ENCODE measurements around the gene PSKH1.

PSKH1 gene

DNA sequence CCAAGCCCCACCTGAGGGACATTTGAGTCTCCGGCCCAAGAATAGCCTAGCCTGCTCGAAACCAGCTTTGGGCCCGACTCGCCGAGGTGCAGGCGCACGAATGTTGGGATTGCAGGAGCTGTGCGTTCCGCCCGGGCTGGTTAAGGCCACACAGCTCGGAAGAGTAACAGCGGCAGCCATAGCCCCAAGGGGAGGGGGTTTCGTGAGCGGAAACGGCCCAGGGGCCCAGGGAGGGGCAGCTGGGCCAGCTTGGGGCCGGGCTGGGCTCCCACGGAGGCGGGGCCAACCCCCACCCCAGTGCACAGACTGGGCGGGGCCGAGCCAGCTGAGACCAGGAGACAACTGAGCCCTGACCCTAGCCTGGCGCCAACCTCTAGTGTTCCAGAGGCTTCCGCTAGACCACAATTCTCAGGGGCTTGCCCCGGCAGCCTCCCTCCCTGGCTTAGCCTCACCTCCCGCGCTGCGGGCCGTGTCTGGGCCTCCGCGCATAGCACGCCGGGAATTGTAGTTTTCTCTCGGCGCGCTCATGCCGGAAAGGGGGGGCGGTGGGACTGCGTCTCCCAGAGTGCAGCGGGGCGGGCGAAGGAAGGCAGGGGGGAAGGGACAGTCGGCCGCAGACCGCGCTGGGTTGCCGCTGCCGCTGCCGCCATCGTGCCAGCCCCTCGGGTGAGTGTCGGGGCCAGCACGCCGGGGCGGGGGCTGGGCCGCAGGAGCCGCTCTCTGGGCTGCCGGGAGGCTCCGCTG lies 46.6 kb upstream of the PSKH1 start, which contains the start of gene NUTF2:
Gene NUTF2, plus strand, starts transcription at position 614 of the 744 bp plus-strand sequence. CDS start 18,198 bp downstream, outside the sequence.
- Histone ChIP-seq H3K27ac (ENCODE audit: extremely low read depth, low read depth, low read length) (peak within 1 kb of the TSS; percentile 92), H3K9me3 (ENCODE audit: control insufficient read depth, insufficient read depth, low read depth, low read length) (no peaks in the 10 kb centered on the region), H3K4me1 (ENCODE audit: control insufficient read depth, insufficient read depth, low read length) (peaks cover 16% of the 10 kb centered on the region), H3K36me3 (ENCODE audit: control insufficient read depth in 2 of 2, insufficient read depth in 1 of 2, low read length in 2 of 2) (peaks cover 0 to 32% of the 10 kb centered on the region in 2 experiments; a peak in 2 of 3 replicates), H3K4me3 (ENCODE audit: low read depth, low read length) (peak within 1 kb of the TSS; percentile 91)
- ChIA-PET POLR2A (interaction anchor here (0.6 to 4.3 kb wide), 14 partner anchors 13 to 325 kb away, joined by 3 to 38 read pairs (median 5); partner anchors contain the start of genes ACD, DDX28, DUS2 and EDC4), CTCF (interaction anchor here (0.6 to 1.7 kb wide), 4 partner anchors 19 to 38 kb away, joined by 3 to 6 read pairs (median 3); partner anchors contain the start of gene NRN1L)
- TF ChIP-seq ZBTB8A (tag by site-specific recombination; IDR thresholded peaks at IDR 0.05) (peak; percentile 51), ZNF155 (tag by site-specific recombination; IDR thresholded peaks at IDR 0.05) (no peak), ZBTB48 (tag by site-specific recombination; IDR thresholded peaks at IDR 0.05) (peak; percentile 95), ZNF394 (tag by site-specific recombination; IDR thresholded peaks at IDR 0.05; ENCODE audit: borderline replicate concordance) (peak; percentile 60; the same call in 1 of the 2 replicates), ZNF596 (tag by site-specific recombination; IDR thresholded peaks at IDR 0.05) (no peak), ZNF701 (tag by site-specific recombination; IDR thresholded peaks at IDR 0.05) (no peak), MYNN (tag by site-specific recombination; IDR thresholded peaks at IDR 0.05; ENCODE audit: borderline replicate concordance) (no peak), ZNF791 (tag by site-specific recombination; IDR thresholded peaks at IDR 0.05) (no peak), OVOL3 (tag by site-specific recombination; IDR thresholded peaks at IDR 0.05) (0 out of 2 replicates have a peak, but pooled peaks have one; percentile 26), ELK4 (IDR thresholded peaks at IDR 0.05; ENCODE audit: borderline replicate concordance, low read depth, low read length) (no peak; the same call in 1 of the 2 replicates), INSM2 (tag by site-specific recombination; IDR thresholded peaks at IDR 0.05) (no peak), ZFP3 (tag by site-specific recombination; IDR thresholded peaks at IDR 0.05; ENCODE audit: low read depth) (no peak), ZNF777 (tag by site-specific recombination; IDR thresholded peaks at IDR 0.05; ENCODE audit: borderline replicate concordance) (no peak), ZNF610 (tag by site-specific recombination; IDR thresholded peaks at IDR 0.05; ENCODE audit: borderline replicate concordance) (no peak), ZNF146 (tag by site-specific recombination; IDR thresholded peaks at IDR 0.05) (no peak), SP3 (tag by site-specific recombination; IDR thresholded peaks at IDR 0.05) (peak; percentile 93), ZSCAN23 (tag by site-specific recombination; IDR thresholded peaks at IDR 0.05) (no peak), ZNF776 (tag by site-specific recombination; IDR thresholded peaks at IDR 0.05; ENCODE audit: borderline replicate concordance) (no peak), SCRT2 (tag by site-specific recombination; IDR thresholded peaks at IDR 0.05) (no peak), ZNF837 (tag by site-specific recombination; IDR thresholded peaks at IDR 0.05) (no peak), ZNF311 (tag by site-specific recombination; IDR thresholded peaks at IDR 0.05; ENCODE audit: borderline replicate concordance) (no peak), HOXA7 (CRISPR knock-in tag; IDR thresholded peaks at IDR 0.05; ENCODE audit: borderline replicate concordance) (no peak), FEZF1 (tag by site-specific recombination; IDR thresholded peaks at IDR 0.05) (no peak; the same call in 1 of the 2 replicates), YY1 (tag by site-specific recombination; IDR thresholded peaks at IDR 0.05) (0 out of 2 replicates have a peak, but pooled peaks have one; percentile 20), KLF9 (tag by site-specific recombination; IDR thresholded peaks at IDR 0.05; ENCODE audit: low read depth) (peak; percentile 93)
- TF ChIP-seq, protein P1, sequence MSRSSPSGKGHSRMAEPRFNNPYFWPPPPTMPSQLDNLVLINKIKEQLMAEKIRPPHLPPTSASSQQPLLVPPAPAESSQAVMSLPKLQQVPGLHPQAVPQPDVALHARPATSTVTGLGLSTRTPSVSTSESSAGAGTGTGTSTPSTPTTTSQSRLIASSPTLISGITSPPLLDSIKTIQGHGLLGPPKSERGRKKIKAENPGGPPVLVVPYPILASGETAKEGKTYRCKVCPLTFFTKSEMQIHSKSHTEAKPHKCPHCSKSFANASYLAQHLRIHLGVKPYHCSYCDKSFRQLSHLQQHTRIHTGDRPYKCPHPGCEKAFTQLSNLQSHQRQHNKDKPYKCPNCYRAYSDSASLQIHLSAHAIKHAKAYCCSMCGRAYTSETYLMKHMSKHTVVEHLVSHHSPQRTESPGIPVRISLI (tag by site-specific recombination; IDR thresholded peaks at IDR 0.05): no peak
- TF ChIP-seq, protein P2, sequence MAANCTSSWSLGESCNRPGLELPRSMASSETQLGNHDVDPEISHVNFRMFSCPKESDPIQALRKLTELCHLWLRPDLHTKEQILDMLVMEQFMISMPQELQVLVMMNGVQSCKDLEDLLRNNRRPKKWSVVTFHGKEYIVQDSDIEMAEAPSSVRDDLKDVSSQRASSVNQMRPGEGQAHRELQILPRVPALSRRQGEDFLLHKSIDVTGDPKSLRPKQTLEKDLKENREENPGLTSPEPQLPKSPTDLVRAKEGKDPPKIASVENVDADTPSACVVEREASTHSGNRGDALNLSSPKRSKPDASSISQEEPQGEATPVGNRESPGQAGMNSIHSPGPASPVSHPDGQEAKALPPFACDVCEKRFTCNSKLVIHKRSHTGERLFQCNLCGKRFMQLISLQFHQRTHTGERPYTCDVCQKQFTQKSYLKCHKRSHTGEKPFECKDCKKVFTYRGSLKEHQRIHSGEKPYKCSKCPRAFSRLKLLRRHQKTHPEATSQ (tag by site-specific recombination; IDR thresholded peaks at IDR 0.05): no peak
- TF ChIP-seq, protein P3, sequence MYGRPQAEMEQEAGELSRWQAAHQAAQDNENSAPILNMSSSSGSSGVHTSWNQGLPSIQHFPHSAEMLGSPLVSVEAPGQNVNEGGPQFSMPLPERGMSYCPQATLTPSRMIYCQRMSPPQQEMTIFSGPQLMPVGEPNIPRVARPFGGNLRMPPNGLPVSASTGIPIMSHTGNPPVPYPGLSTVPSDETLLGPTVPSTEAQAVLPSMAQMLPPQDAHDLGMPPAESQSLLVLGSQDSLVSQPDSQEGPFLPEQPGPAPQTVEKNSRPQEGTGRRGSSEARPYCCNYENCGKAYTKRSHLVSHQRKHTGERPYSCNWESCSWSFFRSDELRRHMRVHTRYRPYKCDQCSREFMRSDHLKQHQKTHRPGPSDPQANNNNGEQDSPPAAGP (tag by site-specific recombination; IDR thresholded peaks at IDR 0.05): no peak
- TF ChIP-seq, protein P4, sequence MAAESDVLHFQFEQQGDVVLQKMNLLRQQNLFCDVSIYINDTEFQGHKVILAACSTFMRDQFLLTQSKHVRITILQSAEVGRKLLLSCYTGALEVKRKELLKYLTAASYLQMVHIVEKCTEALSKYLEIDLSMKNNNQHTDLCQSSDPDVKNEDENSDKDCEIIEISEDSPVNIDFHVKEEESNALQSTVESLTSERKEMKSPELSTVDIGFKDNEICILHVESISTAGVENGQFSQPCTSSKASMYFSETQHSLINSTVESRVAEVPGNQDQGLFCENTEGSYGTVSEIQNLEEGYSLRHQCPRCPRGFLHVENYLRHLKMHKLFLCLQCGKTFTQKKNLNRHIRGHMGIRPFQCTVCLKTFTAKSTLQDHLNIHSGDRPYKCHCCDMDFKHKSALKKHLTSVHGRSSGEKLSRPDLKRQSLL (tag by site-specific recombination; IDR thresholded peaks at IDR 0.05): no peak
